Activated CD4-positive, alpha-beta T cell treated with anti-CD3 and anti-CD28 coated beads for 36 hours (primary cell): Measurements from ENCODE around the gene RNF169. TPM values are rescaled to one million over a fixed set of nuclear protein-coding genes. Genes with fewer than 3 reads are reported as not detected.

Experiments
- ATAC-seq: fragments of 200-7000 bp; cut with Tn5 transposase; one replicate; pipeline ENCODE4 v1.10.0; 2021; ENCODE audit warnings: mild to moderate bottlenecking, moderate library complexity
- CTCF ChIA-PET: fragments of 350-600 bp; sonication (Branson Sonifier 250); formaldehyde crosslinking; loops from one replicate; lab custom pipeline; 2021; ENCODE audit warnings: antibody characterized with exemption; lab: Charles Lee
- POLR2A ChIA-PET: fragments of 350-600 bp; sonication (Branson Sonifier 250); formaldehyde crosslinking; loops from one replicate; lab custom pipeline; 2021; ENCODE audit warnings: antibody characterized with exemption, inconsistent platforms; lab: Charles Lee
- DNase-seq: peaks from one replicate; pipeline ENCODE4 v3.0.0-alpha.2; 2020
- H3K27ac Mint-ChIP-seq: one replicate; pipeline ENCODE4 v1.8.0; 2021; ENCODE audit warnings: mixed read lengths
- H3K27me3 Mint-ChIP-seq: one replicate; pipeline ENCODE4 v1.8.0; 2021; ENCODE audit warnings: mixed read lengths
- H3K36me3 Mint-ChIP-seq: one replicate; pipeline ENCODE4 v1.8.0; 2021; ENCODE audit warnings: low read depth, mixed read lengths
- H3K4me1 Mint-ChIP-seq: one replicate; pipeline ENCODE4 v1.8.0; 2021; ENCODE audit warnings: mixed read lengths
- H3K4me3 Mint-ChIP-seq: one replicate; pipeline ENCODE4 v1.8.0; 2021; ENCODE audit warnings: mild to moderate bottlenecking, moderate library complexity, mixed read lengths
- H3K9me3 Mint-ChIP-seq: one replicate; pipeline ENCODE4 v1.8.0; 2021; ENCODE audit warnings: low read depth, mixed read lengths
- intact Hi-C, 2 experiments: fragments of 100-400 bp; cut with DNase I in 1 of 2; cut with micrococcal nuclease in 1 of 2; formaldehyde crosslinking; loops; one replicate each; pipeline versions ENCODE4 v1.14.2 to v1.15.1; 2022 to 2024; cut with DNase I, micrococcal nuclease
- total RNA-seq, 2 experiments: library from RNA; stranded (reverse); gene quantifications; one replicate each; pipeline ENCODE4 v1.2.3, GENCODE V29; 2021

Gene RNF169, protein sequence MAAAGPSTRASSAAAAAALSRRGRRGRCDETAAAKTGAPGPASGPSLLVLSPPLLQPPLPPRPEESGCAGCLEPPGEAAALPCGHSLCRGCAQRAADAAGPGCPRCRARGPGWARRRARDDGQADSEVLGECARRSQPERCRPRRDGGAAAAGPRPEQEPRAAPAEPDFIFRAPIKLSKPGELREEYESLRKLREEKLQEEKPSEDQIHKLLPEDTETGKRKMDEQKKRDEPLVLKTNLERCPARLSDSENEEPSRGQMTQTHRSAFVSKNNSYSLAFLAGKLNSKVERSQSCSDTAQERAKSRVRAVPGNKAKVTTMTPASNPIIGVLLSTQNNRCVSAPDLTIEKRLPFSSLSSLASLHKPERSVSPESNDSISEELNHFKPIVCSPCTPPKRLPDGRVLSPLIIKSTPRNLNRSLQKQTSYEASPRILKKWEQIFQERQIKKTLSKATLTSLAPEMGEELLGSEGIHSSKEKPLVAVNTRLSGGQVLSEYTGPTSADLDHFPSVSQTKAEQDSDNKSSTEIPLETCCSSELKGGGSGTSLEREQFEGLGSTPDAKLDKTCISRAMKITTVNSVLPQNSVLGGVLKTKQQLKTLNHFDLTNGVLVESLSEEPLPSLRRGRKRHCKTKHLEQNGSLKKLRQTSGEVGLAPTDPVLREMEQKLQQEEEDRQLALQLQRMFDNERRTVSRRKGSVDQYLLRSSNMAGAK
- total RNA-seq: 10 to 100 TPM; 15.3 to 16.0 TPM

DNA sequence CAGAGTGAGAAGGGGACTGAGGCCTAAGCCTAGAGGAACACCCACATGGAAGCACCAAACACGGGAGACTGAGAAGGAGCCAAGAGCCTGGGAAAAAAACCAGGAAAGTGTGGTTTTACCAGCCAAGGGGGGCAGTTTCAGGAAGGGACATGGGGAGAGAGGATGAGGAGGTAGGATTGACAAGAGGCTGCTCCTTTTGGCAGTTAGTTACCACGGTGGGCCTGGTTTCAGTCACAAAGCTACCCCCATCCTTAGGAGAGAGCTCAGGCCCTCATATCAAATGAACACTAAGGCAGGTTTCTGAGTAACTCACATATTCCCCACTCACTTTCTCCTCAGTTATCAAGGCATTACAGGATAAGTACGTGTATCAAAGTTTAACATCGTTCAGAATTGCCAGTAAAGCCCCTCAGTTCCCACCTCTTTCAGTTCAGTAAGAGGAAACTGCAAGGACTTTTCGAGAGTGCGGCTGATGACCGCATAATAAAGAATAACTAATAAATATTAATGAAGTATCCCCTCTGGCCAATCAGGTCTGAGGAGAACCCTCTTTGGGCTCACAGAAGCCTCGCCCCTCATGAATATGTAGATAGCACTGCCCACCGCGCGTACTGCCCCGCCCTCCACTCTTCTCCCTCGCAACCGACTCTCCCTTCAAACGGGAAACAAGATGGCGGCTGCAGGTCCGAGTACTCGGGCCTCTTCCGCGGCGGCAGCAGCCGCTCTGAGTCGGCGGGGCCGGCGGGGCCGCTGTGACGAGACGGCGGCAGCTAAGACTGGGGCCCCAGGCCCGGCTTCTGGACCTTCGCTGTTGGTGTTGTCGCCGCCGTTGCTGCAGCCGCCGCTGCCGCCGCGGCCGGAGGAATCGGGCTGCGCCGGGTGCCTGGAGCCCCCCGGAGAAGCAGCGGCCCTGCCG, at the start of gene RNF169:
RNF169 (plus strand) TSS at position 639 of the 916 bp plus-strand sequence; CDS start at position 671, 32 bp downstream.
- Mint-ChIP-seq H3K4me3 (peak within 1 kb of the TSS; percentile 80), H3K27ac (peak within 1 kb of the TSS; percentile 73), H3K9me3 (no peaks in the 10 kb centered on the region), H3K36me3 (peaks cover 7% of the 10 kb centered on the region), H3K27me3 (no peaks in the 10 kb centered on the region), H3K4me1 (peaks cover 29% of the 10 kb centered on the region)
- ATAC-seq (peak; percentile 97), DNase-seq (peak; percentile 93)
- CTCF ChIA-PET: interaction anchor here (0.7 to 1.6 kb wide), 8 partner anchors 8 to 1044 kb away, joined by 3 to 5 read pairs (median 3); no protein-coding TSS in a partner anchor
- POLR2A ChIA-PET: no interaction called here
- intact Hi-C loops: loop anchor here in 1 of 2 experiments (1.0 to 10.0 kb wide), 6 partner anchors 155 to 764 kb away; partner anchors contain the start of genes C2CD3, LIPT2, PGM2L1 and PPME1

DNA sequence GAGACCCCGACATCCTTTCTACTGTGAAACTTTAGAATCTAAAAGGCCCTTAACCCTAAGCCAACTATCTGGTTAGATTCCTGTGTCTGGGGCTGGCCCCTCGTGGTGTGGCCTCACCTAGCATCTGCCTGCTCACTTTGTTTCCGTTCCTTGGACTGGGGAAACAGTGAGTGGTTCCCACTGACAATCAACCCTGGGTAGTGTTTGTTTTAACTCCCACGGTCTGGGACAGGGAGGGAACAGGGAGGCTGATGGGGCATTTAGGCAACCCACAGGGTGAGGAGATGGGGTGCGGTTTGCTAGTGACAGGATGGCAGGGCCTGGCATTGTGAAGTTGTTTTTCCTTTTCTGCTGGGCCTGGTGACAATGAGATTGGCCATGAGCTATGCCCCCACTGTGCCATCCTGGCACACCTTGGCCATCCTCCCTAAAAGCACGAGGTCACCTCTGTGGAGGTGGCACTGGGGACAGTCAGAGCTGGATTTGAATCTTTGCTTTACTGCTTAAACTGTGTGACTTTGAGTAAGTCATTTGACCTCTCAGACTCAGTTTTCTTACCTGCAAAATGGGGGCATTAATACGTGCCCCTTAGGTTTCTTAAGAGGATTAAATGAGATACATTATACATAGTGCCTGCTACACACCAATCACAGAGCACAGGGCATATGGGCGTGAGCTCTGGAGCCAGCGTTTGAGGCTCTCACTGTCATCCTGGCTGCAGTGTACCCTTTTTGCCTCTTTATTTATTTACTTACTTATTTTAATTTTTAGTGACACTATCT, 48.8 kb upstream of the RNF169 start:
- POLR2A ChIA-PET: no interaction called here
- intact Hi-C loops: no loop called here

DNA sequence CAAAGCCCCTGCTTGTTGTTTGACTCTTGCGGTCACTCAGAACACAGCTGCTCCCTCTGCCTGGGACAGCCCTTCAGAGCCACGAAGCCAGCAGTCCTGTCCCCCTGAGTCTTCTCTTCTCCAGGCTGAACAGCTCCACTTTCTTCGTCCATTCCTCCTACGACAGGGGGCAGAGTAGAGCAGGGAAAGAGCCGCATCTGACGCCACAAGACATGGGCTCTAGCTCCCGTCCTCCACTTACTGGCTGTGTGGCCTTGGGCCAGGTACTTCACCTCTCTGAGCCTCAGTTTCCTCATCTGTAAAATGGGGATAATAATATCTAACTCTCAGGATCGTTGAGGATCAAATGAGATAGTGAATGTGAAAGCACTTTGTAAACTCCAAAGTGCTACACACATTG, 47.3 kb upstream of the RNF169 start:
- Mint-ChIP-seq H3K4me1 (peaks cover 4% of the 10 kb centered on the region), H3K36me3 (no peaks in the 10 kb centered on the region), H3K27me3 (peaks cover 6% of the 10 kb centered on the region), H3K9me3 (no peaks in the 10 kb centered on the region), H3K27ac (no peak overlapping the region), H3K4me3 (no peak overlapping the region)
- ATAC-seq (peak; percentile 58), DNase-seq (peak; percentile 39)
- POLR2A ChIA-PET: no interaction called here
- CTCF ChIA-PET: interaction anchor here (0.6 to 9.3 kb wide), 21 partner anchors 9 to 505 kb away, joined by 3 to 152 read pairs (median 4); no protein-coding TSS in a partner anchor
- intact Hi-C loops: no loop called here

More for the DNA sequence above, 48.8 kb upstream of the RNF169 start:
- H3K27ac Mint-ChIP-seq: no peak overlapping the region
- no peaks in the 10 kb centered on the region for H3K36me3 Mint-ChIP-seq
- ATAC-seq (no peak), DNase-seq (no peak)
- H3K4me3 Mint-ChIP-seq: no peak overlapping the region
- peaks cover 9% of the 10 kb centered on the region for H3K27me3 Mint-ChIP-seq
- H3K9me3 Mint-ChIP-seq: no peaks in the 10 kb centered on the region
- peaks cover 4% of the 10 kb centered on the region for H3K4me1 Mint-ChIP-seq
- CTCF ChIA-PET: interaction anchor here (0.7 to 9.3 kb wide), 4 partner anchors 26 to 88 kb away, joined by 3 to 152 read pairs (median 26); no protein-coding TSS in a partner anchor

DNA sequence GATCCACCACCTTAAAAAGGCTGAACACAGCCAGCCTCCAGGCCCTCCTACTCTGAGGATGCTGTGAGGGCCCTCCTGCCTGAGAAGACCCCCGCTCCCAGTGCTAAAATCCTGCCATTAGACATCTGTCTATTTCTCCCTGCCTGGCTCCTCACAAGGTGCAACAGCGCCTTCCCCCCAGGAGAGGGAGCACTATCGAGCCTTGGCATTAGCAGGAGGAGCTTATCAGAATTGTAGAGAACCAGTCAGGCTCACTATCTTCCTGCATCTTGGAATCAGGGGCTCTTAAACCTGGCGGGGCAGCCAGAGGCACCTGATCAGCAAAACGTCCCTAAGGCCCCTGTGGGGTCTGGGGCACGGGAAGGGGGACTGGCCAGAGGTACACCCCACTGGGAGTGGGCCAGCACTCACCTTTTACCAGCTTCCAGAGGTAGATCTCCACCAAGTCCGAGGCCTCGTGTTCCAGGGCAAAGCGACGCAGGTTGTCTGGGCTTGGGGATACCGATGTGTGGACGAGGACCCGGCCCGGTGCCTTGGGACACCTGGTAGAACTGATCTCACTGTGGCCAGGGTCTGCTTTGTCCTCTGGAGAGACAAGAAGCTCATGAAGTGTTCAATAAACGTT, 46.2 kb upstream of the RNF169 start:
- Mint-ChIP-seq H3K4me1 (no peaks in the 10 kb centered on the region), H3K27ac (no peak overlapping the region), H3K9me3 (no peaks in the 10 kb centered on the region), H3K4me3 (no peak overlapping the region), H3K36me3 (no peaks in the 10 kb centered on the region), H3K27me3 (peaks cover 2% of the 10 kb centered on the region)
- ChIA-PET POLR2A (interaction anchor here (0.6 to 0.7 kb wide), 2 partner anchors 24 to 246 kb away, joined by 3 read pairs; partner anchors contain the start of genes SPCS2 and XRRA1), CTCF (interaction anchor here (0.6 to 9.3 kb wide), 26 partner anchors 9 to 244 kb away, joined by 3 to 152 read pairs (median 4); partner anchors contain the start of gene RNF169)
- peak; percentile 83 for ATAC-seq
- DNase-seq: peak; percentile 75
- intact Hi-C loops: loop anchor here (1.0 kb wide), 3 partner anchors 24 to 168 kb away; no protein-coding TSS in a partner anchor

DNA sequence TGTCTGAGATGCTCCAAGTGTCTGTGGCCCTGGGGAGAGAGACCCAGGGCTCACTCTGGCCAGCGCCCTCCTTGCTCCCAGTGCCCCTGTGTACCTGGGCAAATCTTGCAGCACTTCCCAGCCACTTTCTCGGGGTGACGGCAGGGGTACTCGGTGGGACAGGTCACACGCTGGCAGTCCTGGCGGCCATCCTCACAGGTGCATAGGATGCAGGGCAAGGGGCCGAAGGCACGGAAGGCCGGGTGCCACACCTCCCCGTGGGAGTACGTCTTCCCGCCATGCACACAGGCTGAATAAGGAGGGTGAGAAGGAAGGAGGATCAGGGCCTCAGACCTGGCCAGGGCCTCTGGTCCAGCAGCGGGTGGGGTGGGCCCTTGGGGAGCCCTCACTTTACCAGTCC, 45.4 kb upstream of the RNF169 start:
- DNase-seq (no peak), ATAC-seq (no peak)
- no peaks in the 10 kb centered on the region for H3K9me3 Mint-ChIP-seq
- no peaks in the 10 kb centered on the region for H3K36me3 Mint-ChIP-seq
- ChIA-PET POLR2A (interaction anchor here (0.7 kb wide), 1 partner anchor 246 kb away, joined by 3 read pairs; the partner anchor contains the start of genes SPCS2 and XRRA1), CTCF (interaction anchor here (0.6 to 9.3 kb wide), 8 partner anchors 13 to 245 kb away, joined by 3 to 152 read pairs (median 5); no protein-coding TSS in a partner anchor)
- H3K27ac Mint-ChIP-seq: no peak overlapping the region
- intact Hi-C loops: no loop called here
- no peak overlapping the region for H3K4me3 Mint-ChIP-seq
- H3K4me1 Mint-ChIP-seq: no peaks in the 10 kb centered on the region
- H3K27me3 Mint-ChIP-seq: peaks cover 2% of the 10 kb centered on the region

DNA sequence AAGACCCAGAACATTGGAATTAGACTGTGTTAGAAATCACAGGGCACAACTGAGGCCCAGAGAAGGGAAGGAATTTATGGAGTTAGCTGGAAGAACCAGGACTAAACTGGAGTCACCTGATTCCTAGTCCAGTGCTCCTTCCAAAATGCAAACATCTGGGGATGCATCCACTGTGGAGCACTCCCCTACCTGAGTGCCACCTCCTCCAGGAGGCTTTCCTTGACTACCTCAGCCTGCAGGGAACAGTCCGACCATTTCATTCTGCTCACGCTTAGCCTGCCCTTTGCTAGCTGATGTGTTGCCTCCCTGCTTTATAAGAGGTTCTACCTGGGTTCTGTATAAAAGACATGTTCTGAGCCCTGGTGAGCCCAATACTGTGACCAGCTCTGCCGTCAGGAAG, 41.5 kb upstream of the RNF169 start:
- Mint-ChIP-seq H3K36me3 (no peaks in the 10 kb centered on the region), H3K27me3 (peaks cover 1% of the 10 kb centered on the region), H3K27ac (no peak overlapping the region), H3K4me3 (no peak overlapping the region), H3K4me1 (no peaks in the 10 kb centered on the region), H3K9me3 (no peaks in the 10 kb centered on the region)
- DNase-seq (no peak), ATAC-seq (no peak)
- ChIA-PET CTCF (interaction anchor here (9.3 kb wide), 1 partner anchor 19 kb away, joined by 152 read pairs; no protein-coding TSS in a partner anchor), POLR2A (no interaction called here)
- intact Hi-C loops: no loop called here

DNA sequence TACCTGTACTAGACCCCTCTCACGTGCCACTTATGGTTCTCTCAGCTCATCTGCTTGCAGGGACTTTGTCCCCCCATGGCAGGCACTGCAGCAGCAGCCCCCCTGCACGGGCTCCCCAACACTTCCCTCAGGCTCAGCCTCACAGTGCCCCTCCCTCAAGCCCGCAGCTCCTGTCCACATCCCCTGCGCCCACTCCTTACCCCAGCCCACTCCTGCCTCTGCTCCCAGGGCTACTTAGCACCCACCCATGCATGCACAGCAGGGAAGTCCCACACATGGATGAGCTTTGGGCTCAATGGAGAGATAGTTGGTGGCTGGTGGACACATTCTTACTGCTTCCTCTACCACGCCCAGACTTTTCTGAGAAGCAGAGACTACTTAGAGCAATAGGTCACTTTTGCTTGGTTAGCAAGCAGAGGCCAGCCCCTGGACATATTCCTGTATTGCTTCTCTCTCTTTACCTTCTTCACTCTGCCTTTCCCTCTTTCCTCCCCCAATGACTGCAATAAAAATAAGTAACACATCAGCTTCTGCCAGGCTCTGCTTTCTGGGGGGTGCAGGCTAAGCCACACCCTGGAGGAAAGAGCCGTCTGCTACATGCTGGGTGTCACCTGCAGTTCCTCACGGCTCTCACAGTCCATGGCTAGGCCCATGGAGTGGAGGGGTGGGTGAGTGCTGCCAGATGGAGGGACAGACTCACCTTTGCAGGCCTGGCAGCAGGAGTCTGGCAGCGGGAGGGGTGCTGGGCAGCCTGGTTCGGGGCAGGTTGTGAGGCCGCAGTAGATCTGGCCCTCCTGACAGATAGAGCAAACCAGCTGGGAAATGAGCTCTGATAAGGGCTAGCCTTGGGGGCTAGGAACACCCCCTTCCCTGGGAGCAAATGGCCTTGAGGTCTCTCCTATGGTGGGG, 40.8 kb upstream of the RNF169 start:
- Mint-ChIP-seq H3K36me3 (no peaks in the 10 kb centered on the region), H3K27me3 (no peaks in the 10 kb centered on the region), H3K27ac (no peak overlapping the region), H3K4me3 (no peak overlapping the region), H3K9me3 (no peaks in the 10 kb centered on the region), H3K4me1 (no peaks in the 10 kb centered on the region)
- DNase-seq (no peak), ATAC-seq (no peak)
- POLR2A ChIA-PET: no interaction called here
- CTCF ChIA-PET: interaction anchor here (9.3 kb wide), 1 partner anchor 18 kb away, joined by 152 read pairs; no protein-coding TSS in a partner anchor
- intact Hi-C loops: no loop called here

DNA sequence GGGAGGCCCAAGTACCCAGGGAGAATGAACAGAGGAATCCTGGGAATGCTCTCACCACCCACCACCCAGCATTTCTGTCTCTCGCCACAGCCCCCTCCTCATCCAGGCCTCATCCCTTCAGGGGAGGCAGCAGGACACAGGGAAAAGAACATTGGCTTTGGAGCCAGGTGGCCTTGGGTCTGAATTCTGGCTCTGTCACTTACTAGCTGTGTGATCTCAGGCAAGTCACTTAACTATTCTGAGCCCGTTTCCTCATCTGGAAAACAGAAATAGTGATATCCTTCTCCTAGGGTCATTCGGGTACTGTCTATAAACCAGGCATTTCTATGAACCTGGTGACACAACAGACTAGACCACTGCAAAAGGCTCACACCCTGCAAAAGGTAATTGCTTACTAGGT, 39.5 kb upstream of the RNF169 start:
- intact Hi-C loops: no loop called here
- Mint-ChIP-seq H3K27me3 (no peaks in the 10 kb centered on the region), H3K4me1 (no peaks in the 10 kb centered on the region), H3K4me3 (no peak overlapping the region), H3K27ac (no peak overlapping the region), H3K36me3 (no peaks in the 10 kb centered on the region), H3K9me3 (no peaks in the 10 kb centered on the region)
- no peak for DNase-seq
- ChIA-PET CTCF (no interaction called here), POLR2A (no interaction called here)
- ATAC-seq: no peak

DNA sequence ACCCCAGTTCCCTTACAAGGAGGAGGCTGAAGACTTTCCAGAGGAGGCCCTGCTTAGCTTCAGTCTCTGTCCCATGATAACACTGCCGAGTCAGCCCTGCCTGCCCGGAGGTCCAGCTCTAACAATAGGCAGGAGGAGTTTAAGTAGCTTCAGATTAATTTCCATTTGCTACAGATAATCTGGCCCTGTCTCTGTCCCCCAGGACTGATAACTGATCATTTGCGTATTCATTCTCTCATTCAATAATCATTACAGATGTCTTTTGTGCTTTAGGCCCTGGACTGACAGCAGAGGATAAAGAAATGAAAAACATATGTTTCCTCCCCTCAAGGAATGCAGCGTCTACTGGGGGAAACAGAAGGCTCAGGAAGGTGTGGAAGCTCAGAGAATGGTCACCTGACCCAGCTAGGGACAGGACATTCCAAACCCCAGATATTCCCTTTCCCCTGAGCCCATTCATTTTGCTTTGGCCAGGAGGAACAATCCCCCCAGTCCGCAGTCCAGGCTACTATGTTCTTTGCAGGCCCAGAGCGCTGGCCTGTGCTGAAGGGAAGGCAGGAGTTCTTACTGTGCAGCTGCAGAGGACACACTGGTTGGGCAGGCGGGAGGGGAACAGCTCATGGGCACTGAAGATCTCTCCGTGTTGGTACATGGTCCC, 38.2 kb upstream of the RNF169 start:
- ATAC-seq (no peak), DNase-seq (no peak)
- POLR2A ChIA-PET: no interaction called here
- CTCF ChIA-PET: interaction anchor here (1.2 kb wide), 1 partner anchor 9 kb away, joined by 6 read pairs; no protein-coding TSS in a partner anchor
- H3K4me3 Mint-ChIP-seq: no peak overlapping the region
- no peaks in the 10 kb centered on the region for H3K27me3 Mint-ChIP-seq
- H3K9me3 Mint-ChIP-seq: no peaks in the 10 kb centered on the region
- no peaks in the 10 kb centered on the region for H3K36me3 Mint-ChIP-seq
- intact Hi-C loops: no loop called here
- H3K4me1 Mint-ChIP-seq: peaks cover 7% of the 10 kb centered on the region
- no peak overlapping the region for H3K27ac Mint-ChIP-seq
